ENCODE results near the gene HEATR9. TPM values are rescaled to one million over a fixed set of nuclear protein-coding genes. Genes with fewer than 3 reads are reported as not detected.

HEATR9 gene, protein sequence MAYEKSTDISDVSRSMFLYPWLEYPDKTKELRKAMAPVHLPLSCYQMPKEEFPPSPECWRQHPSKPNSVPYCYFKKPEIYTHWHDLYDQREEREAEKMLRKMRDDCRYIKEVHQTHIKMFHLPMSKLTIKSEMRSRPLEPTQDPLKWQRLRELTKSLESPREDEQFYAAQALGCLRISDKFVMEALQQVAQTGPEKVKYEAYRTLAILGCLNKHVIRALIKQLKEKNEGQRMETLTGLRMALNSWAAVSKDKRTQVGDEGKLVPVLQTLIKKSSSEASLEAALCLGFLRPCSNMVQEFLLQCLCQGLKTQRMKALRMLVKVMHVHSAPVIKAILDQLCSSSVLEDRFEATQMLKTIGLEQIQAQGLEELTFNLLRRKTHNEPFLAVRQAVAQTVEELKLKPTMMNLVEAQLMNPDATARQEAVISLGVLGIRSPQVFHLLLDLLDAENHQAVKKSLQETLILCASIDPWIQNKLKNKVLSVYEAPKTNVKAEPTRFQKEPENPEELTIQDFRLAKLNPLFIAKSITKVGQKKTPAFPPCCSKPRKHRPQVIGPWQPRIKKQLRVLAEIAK
- not detected for total RNA-seq
- long read RNA-seq = 0 reads

DNA sequence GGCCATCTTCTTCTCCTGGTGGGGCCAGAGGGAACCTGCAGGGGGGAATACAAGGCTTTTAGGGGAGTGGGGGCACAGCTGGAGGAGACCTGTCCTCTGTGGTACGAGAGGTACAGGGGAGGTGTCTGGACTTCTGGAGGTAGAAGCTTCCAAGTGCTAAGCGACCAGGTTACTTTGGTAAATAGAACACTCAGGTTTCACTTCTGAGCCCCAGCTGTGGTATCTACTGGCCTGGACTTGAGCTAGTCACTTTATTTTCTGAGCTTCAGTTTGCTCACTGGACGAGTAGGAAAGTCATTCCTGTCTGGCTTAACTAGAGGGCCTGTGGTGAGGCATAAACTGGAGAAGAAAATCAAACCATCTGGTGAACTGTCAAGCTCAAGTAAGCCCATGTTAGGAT lies at the start of gene HEATR9:
TSS of gene HEATR9 (minus strand) at position 155 of the 400 bp plus-strand sequence. CDS start at position 6, 149 bp downstream.
- ATAC-seq (no peak), DNase-seq (no peak)
- intact Hi-C loops (cut with micrococcal nuclease) = no loop called here

DNA sequence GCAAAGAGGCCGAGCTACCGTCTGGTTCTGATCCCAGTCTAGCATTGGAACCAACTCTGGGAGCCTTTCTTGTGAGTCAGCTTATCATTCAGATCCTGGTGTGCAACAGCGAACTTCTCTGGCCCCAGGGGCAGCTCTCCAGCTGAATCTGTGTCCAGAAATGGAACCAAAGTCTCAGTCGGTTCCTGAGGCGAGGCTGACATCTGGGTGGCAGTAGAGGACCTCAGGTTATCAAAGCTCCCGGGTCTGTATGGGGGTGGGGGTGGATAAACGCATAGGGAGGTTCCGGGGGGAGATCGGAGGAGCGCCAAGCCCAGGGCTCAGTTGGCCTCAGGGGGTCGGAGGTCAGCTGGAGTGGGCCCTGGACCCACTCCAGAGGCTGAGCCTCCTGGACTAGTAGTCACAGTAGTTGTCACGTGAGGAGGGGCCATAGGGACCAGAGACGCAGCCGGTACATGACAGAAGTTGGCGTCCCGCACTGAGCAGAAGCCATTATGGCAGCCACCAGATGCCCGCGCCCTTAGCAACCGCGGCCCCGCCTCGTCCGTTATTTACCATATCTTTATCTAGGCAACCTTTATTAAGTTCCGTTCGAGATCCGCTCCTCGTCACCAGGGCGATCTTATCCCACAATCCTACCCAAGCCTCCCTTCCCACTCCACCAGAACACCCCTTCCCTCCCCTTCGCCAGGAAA lies 49.0 kb upstream of the HEATR9 start:
- DNase-seq = no peak

DNA sequence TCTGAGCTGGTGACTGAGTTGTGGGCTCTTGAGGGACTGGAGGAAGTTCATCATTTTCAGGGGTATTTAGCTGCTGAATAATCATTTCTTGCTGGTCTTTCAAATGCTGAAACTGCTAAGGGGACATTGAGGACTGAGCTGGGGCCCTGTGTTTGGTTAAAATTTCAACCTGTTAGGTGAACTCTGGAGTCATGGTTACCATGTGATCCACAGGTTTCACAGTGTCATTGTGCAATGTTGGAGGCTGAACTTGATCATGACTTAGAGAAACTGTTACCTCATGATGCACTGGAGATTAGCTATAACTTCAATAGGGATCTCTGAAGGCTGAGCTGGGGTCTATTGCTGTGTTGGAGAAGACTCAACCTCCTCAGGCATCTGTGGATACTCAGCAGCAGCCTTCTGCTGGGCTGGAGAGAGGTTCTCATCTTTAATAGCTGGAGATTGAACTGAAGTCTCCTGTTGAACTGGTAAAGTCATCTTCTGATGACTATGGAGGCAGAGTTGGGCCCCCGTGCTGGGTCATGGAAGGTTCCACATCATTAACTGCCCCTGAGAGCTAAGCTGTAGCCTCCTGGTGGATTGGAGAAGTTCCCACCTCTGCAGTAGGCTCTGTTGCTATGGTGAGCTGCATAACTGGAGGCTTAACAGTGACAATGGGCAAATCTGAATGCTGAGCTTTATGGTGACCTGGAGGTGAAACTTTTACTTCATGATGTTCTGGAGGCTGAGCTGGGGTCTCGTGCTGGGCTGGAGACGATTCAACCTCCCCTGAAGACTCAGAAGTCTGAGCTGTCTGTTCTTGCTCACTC lies 46.7 kb upstream of the HEATR9 start:
- ATAC-seq (no peak), DNase-seq (no peak)
- intact Hi-C loops (cut with micrococcal nuclease) = no loop called here

More for the DNA sequence above, 49.0 kb upstream of the HEATR9 start:
- intact Hi-C loops (cut with micrococcal nuclease) = no loop called here
- no peak for ATAC-seq

DNA sequence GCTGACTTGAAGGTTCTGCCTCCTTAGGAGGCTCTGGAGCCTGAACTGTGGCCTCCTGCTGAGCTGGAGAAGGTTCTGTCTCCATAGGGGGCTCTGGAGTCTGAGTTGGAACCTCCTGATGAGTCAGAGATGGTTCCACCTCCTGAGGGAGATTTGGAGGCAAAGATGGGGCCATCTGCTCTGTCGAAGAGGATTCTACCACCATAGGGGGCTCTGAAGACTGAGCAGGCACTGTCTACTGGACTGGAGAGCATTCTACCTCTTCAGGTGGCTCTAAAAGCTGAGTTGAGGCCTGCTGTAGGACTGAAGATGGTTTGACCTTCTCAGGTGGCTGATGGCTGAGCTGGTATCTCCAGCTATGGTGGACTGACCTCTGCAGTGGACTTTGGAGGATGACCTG lies 45.7 kb upstream of the HEATR9 start:
- intact Hi-C loops (cut with micrococcal nuclease) = no loop called here
- no peak for ATAC-seq
- no peak for DNase-seq

DNA sequence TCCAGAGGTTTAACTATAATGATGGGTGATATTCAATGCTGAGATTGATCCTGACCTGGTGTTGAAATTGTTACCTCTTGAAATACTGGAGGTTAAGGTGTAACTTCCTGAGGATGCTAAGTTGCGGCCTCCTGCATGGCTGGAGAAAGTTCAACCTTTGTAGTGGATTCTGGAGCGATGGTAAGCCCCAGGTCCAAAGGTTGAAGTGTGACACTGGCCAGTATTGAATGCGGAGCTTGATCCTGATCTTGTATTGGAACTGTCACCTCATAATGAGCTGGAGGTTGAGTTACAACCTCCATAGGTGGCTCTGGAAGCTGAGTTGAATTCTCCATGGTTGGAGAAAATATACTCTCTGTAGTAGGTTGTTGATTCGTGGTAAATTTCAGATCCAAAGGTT lies 44.9 kb upstream of the HEATR9 start:
- intact Hi-C loops (cut with micrococcal nuclease) = no loop called here
- ATAC-seq (no peak), DNase-seq (no peak)

DNA sequence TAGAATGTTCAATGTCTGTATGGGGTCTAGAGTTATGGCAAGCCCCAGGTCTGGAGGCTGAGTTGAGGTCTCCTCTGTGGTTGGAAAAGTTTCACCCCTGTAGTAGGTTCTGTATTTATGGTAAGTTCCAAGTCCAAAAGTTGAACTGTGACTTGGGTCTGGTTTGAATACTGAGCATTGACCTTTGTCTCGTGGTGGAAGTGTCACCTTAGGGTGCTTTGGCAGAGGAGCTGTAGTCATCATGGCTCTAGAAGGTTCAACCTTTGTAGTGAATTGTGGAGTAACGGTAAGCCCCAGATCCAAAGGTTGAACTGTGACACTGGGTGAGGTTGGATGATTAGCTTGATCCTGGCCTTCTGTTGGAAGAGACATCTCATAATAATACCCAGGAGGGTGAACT lies 44.3 kb upstream of the HEATR9 start:
- intact Hi-C loops (cut with micrococcal nuclease) = no loop called here

DNA sequence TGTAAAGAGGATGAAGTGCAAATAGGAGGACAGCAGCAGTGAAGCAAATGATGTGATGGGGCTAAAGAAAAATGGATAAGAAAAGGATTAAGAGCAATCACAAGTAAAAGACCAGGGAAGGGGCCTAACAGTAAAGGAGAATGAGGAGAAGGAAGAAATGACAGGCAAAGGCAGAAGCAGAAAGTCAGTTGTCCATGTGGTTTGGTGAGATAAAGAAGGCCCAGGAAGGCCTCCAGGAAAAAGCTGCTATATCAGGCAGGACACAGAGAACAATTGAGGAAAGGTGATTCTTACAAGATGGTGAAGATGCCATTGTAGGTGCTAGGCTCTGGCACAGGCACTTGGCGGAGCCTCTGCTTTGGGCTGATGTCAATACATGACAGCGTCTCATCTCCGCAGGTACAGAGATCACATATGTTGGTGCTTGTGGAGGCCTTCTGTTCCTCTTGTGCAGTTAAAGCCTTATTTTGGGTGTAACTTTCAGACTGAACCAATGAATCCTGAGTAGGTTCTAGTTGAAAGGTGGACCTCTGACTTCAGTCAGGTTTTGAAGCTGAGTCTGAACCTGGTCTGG lies 43.7 kb upstream of the HEATR9 start:
- intact Hi-C loops (cut with micrococcal nuclease) = no loop called here
- no peak for ATAC-seq
- DNase-seq = no peak

More for the DNA sequence above, 44.3 kb upstream of the HEATR9 start:
- DNase-seq (no peak), ATAC-seq (no peak)

DNA sequence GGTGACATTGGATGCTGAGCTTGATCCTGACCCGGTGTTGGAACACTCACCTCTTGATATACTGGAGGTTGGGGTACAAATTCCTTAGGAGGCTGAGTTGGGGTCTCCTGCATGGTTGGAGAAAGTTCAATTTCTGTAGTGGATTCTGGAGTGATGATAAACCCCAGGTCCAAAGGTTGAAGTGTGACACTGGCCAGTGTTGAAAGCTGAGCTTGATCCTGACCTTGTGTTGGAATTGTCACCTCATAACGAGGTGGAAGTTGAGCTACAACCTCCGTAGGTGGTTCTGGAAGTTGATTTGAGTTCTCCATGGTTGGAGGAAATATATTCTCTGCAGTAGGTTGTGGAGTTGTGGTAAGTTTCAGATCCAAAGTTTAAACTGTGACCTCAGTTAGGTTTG lies 40.7 kb upstream of the HEATR9 start:
- ATAC-seq (no peak), DNase-seq (no peak)
- intact Hi-C loops (cut with micrococcal nuclease) = no loop called here

DNA sequence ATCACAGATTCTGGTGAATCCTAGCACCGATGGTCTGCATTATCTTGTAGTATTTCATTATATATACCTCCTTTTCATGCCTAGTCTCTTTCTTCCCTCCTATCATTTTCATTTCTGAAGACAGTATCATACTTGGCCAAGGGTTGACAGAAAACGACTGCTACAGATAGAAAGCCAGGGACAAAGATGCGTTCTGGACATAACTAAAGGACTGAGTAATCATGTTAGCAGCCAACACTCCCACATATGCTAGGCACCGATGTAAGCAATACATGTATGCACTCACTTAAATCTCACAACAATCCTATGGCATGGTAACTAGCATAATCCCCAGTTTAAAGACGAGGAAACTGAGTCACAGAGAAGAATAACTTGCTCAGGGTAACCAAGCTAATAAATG lies 39.0 kb upstream of the HEATR9 start:
- intact Hi-C loops (cut with micrococcal nuclease) = no loop called here
- ATAC-seq (no peak), DNase-seq (no peak)

DNA sequence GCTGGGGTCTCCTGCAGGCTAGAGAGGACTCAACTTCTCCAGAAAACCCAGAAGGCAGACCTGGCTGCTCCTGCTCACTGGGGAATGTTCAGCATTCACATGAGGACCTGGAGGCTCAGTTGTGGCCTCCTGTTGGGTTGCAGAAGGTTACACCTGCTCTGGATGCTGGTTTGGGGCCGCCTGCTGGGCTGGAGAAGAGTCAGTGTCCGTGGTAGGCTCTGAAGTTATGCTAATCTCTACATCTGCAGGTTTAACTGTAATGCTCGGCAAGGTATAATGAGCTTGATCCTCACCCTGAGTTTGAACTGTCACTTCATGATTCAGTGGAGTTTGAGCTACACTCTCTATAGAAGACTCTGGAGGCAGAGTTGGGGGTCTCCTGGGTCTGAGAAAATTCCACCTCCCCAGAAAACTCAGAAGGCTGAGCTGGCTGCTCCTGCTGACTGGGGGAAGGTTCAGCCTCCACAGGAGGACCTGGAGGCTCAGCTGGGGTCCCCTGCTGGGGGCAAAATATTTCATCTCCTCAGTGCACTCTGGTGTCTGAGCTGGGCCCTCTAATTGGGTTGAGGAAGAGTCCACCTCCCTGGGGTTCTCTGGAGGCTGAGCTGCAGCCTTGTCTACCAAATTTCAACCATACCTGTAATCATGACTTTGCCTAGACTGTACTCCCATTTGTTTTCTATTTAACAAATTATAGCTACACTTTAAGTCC lies 38.4 kb upstream of the HEATR9 start:
- DNase-seq (no peak), ATAC-seq (no peak)
- intact Hi-C loops (cut with micrococcal nuclease) = no loop called here

DNA sequence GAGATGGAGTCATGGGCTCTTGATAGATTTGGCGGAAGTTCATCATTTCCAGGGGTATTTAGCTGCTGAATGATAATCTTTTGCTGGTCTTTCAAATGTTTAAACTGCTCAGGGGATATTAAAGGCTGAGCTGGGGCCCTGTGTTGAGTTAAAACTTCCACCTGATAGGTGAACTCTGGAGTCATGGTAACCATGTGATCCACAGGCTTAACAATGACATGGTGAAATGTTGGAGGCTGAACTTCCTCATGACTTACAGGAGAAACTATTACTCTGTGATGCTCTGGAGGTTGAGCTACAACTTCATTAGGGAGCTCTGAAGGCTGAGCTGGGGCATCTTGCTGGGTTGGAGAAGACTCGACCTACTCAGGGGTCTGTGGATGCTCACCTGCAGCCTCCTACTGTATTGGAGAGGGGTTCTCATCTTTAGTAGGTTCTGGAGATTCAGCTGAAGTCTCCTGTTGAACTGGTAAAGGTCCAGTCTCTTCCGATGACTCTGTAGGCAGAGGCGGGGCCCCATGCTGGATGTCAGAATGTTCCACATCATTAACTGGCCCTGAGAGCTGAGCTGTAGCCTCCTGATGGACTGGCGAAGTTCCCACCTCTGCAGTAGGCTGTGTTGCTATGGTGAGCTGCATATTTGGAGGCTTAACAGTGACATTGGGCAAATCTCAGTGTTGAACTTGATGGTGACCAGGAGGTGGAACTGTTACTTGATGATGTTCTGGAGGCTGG lies 37.7 kb upstream of the HEATR9 start:
- DNase-seq (no peak), ATAC-seq (no peak)
- intact Hi-C loops (cut with micrococcal nuclease) = no loop called here

DNA sequence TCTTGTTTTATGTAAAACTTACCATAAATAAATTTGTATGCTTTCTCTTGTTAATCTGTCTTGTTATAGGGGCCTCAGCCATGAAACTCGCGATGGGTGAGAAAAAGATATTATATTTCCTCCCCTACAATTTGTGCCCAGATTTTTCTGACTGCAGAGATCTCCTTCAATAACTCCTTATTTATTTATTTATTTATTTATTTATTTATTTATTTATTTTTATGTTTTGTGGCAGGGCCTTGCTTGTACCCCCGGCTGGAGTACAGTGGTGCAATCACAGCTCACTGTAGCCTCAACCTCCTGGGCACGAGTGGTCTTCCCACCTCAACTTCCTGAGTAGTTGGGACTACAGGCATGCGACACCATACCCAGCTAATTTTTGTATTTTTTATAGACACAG lies 34.8 kb upstream of the HEATR9 start:
- no peak for ATAC-seq
- intact Hi-C loops (cut with micrococcal nuclease) = no loop called here
- no peak for DNase-seq

DNA sequence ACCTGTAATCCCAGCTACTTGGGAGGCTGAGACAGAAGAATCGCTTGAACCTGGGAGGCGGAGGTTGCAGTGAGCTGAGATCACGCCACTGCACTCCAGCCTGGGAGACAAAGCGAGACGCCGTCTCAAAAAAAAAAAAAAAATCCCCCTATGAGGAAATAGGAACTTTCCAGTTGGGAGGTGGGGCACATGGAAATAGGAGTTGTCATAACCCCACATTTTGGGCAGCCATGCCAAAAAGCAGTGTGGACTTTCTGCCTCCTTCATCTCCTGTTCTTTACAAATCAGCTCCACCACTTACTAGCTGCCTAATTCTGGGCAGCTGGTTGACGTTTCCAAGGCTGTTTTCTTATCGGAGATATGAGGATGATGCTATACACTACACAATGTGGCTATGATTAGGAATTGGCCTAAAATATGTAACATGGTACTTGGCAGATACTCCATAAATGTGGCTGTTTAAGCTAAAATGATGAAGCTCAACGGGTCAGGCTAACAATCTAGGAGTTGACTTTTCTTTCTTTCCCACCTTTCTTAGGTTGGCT lies 33.0 kb upstream of the HEATR9 start:
- ATAC-seq (no peak), DNase-seq (no peak)
- intact Hi-C loops (cut with micrococcal nuclease) = no loop called here

DNA sequence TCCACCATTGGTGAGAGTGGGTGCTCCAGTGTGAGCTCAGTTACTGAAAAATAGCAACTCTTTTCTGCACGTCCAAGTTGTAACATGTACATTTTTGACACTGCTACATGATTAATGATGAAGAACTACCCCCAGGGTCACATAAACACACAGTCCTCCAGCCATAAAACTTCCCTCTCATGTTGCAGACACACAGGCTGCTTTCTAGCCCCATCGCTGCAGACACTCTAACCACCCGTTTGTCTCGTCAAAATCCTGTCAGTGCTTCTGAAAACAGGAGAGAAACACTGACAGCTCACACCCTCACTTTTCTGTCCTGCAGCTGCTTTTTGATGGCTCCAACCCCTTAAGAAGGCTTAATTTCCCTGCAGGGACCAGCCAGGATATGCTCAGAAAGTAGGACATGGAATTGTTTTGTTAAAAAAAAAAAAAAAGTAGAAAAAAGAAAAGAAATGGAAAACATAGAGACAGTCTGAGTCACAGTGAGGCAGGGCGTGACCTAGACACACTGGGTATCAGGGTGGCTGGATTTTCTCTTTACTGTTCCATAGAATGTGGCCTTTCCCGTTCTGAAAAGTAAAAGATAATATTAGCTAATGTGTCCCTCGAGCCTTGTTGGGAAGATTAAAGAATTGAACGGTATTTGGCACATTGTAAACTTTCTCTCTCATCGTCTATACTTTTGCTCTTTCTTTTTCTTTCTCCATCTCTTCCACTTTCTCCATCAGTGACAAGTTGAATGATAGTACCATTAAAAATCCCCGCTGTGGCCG lies 32.2 kb upstream of the HEATR9 start:
- ATAC-seq = no peak
- intact Hi-C loops (cut with micrococcal nuclease) = no loop called here
- DNase-seq = no peak

DNA sequence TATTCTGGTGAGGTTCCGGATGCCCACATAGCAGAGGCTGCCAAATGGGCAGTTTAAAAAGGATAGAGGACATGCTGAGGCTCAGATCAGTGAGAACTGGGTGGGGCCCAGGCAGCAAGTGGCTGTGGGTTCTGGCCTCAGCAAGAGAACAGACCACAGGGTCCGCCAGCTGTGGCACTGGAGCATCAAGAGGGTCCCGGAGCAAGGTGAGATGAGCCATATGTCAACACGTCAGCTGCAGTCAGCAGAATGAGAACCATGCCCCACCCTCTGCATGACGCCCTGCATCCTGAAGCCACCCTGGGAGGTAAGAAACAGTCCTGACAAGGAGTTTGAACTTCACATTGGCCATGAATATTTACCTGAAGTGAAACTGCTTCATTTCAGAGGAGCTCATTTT lies 31.6 kb upstream of the HEATR9 start:
- intact Hi-C loops (cut with micrococcal nuclease) = no loop called here
- DNase-seq (no peak), ATAC-seq (no peak)

DNA sequence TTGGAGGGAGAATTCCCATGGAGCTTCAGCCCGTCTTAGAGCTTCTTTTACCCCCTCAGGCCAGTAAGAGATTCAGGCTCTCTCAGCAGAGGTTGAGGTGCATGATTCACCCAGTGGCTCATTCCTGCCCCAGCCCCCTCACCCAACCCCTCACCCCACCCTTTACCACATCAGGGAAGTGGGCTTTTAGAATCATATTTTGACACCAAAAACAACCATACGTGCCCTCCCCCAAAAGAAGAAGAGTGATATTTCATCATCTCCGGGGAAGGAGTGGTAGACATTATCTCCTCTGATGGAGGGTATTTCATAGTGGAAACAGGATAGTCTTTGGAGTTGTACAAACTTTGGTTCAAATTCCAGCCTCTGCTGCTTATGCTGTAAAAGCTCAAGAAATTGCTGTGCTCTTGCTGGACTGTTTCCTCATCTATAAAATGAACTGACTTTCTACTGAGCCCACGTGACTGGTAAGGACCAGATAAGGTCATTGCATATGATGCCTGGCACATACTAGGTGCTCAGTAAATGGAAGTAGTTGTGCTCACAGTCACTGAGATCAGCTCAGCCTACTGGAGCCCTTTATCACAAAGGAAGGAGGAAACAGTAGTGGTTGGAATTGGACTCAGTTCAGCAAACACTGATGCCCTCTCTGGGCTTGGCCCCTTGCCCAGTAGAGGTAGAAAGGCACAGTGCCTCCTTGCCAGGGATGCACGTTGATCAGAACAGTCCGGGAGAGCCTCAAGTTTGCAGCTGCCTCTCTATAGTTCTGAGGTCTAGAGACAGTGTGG lies 29.8 kb upstream of the HEATR9 start:
- ATAC-seq (peak; percentile 75), DNase-seq (peak; percentile 55)
- intact Hi-C loops (cut with micrococcal nuclease) = no loop called here
